PFSK-1 (cell line): ENCODE results near the gene LARP4B.
A peak's percentile ranks its signal among the peaks of the same experiment; 100 is the strongest.

ENCODE experiments used
- FOXP2 ChIP-seq: optimal IDR thresholded peaks from 2 replicates; pipeline ENCODE3; 2011; ENCODE audit warnings: borderline replicate concordance, control low read depth, inconsistent platforms; ENCODE audit not compliant: insufficient read depth; ENCODE audit errors: extremely low read length, extremely low read depth
- POLR2AphosphoS5 ChIP-seq: IDR thresholded peaks from 2 replicates; pipeline ENCODE4 v1.6.1; 2012; ENCODE audit warnings: low read depth, mild to moderate bottlenecking, control low read depth, low read length, moderate library complexity
- REST ChIP-seq, 2 experiments: IDR thresholded peaks; 2 replicates each; pipeline versions ENCODE4 v1.6.1 to v1.8.0; 2011 to 2012; ENCODE audit warnings: low read depth in 2 of 2, low read length in 2 of 2, control low read depth in 1 of 2, inconsistent platforms in 1 of 2, mild to moderate bottlenecking in 1 of 2, moderate library complexity in 1 of 2; ENCODE audit not compliant: insufficient read depth in 1 of 2
- SIN3A ChIP-seq: IDR thresholded peaks from 2 replicates; pipeline ENCODE4 v1.6.1; 2012; ENCODE audit warnings: mild to moderate bottlenecking, low read length, moderate library complexity, borderline replicate concordance; ENCODE audit not compliant: insufficient read depth
- TAF1 ChIP-seq: IDR thresholded peaks from 2 replicates; pipeline ENCODE4 v1.6.1; 2012; ENCODE audit warnings: low read length, control low read depth, borderline replicate concordance; ENCODE audit not compliant: insufficient read depth

GRCh38 chr10:807163-807957 lies 124.1 kb downstream of the LARP4B start:
- TF ChIP-seq TAF1 (no peak), POLR2AphosphoS5 (peak; percentile 22; the same call in 1 of the 2 replicates), REST (IDR thresholded peaks at IDR 0.05; ENCODE audit: insufficient read depth in 1 of 2, low read depth in 2 of 2, low read length in 2 of 2) (no peak), SIN3A (no peak), FOXP2 (no peak)
